ENCODE measurements around the gene PMEPA1. TPM values are rescaled to one million over a fixed set of nuclear protein-coding genes. Genes with fewer than 3 reads are reported as not detected.

The PMEPA1 gene
- total and polyA plus RNA-seq, 7 experiments from 2014 or later, result 0.44 to 10.0 (median 8.7) TPM

GRCh38 chr20:57682184-57683101, 27.4 kb downstream of the PMEPA1 start:
- POLR2A ChIA-PET, result interaction anchor here (1.4 kb wide), 1 partner anchor 52 kb away, joined by 3 read pairs; no protein-coding TSS in a partner anchor
- no peaks in the 10 kb centered on the region for H3K36me3 ChIP-seq (ENCODE audit: control insufficient read depth in 2 of 3, insufficient read depth in 3 of 3, low read length in 3 of 3)
- ATAC-seq (no peak), DNase-seq (no peak)
- no peak overlapping the region for H3K27ac ChIP-seq (ENCODE audit: low read depth, low read length)
- Mint-ChIP-seq H3K27ac (peak overlapping the region in 2 of 9 donors; percentile 12 to 51), H3K9me3 (no peaks in the 10 kb centered on the region), H3K27me3 (peaks cover 0 to 6% (median 0%) of the 10 kb centered on the region in 5 donors), H3K36me3 (peaks cover 0 to 4% (median 0%) of the 10 kb centered on the region in 5 donors), H3K4me3 (peak overlapping the region in 2 of 10 donors; percentile 40 to 43), H3K4me1 (peaks cover 0 to 41% (median 22%) of the 10 kb centered on the region in 7 donors)
- H3K27me3 ChIP-seq (ENCODE audit: control insufficient read depth in 2 of 2, insufficient read depth in 2 of 2, low read length in 2 of 2), result no peaks in the 10 kb centered on the region
- intact Hi-C loops (cut with micrococcal nuclease), result no loop called here
- peaks cover 0 to 15% of the 10 kb centered on the region in 2 donors for H3K4me1 ChIP-seq (ENCODE audit: control insufficient read depth in 2 of 2, insufficient read depth in 2 of 2, low read length in 2 of 2)
- no peaks in the 10 kb centered on the region for H3K9me3 ChIP-seq (ENCODE audit: control insufficient read depth in 2 of 3, low read length in 3 of 3)
- no peak overlapping the region for H3K4me3 ChIP-seq (ENCODE audit: low read length)
- CTCF ChIA-PET, result interaction anchor here (0.6 to 4.9 kb wide), 9 partner anchors 26 to 1169 kb away, joined by 3 to 44 read pairs (median 4); partner anchors contain the start of gene ZBP1

- H3K4me1 ChIP-seq (ENCODE audit: control insufficient read depth in 2 of 2, insufficient read depth in 2 of 2, low read length in 2 of 2), result peaks cover 0 to 15% of the 10 kb centered on the region in 2 donors
- H3K36me3 ChIP-seq (ENCODE audit: control insufficient read depth in 2 of 3, insufficient read depth in 3 of 3, low read length in 3 of 3), result no peaks in the 10 kb centered on the region
- H3K27ac ChIP-seq (ENCODE audit: low read depth, low read length), result no peak overlapping the region
- H3K9me3 ChIP-seq (ENCODE audit: control insufficient read depth in 2 of 3, low read length in 3 of 3), result no peaks in the 10 kb centered on the region
- H3K4me3 ChIP-seq (ENCODE audit: low read length), result no peak overlapping the region
- Mint-ChIP-seq H3K4me3 (peak overlapping the region in 8 of 10 donors; percentile 39 to 50 (median 42)), H3K4me1 (peaks cover 0 to 51% (median 31%) of the 10 kb centered on the region in 7 donors), H3K36me3 (peaks cover 0 to 9% (median 0%) of the 10 kb centered on the region in 5 donors), H3K27ac (peak overlapping the region in 4 of 9 donors; percentile 12 to 80 (median 44)), H3K9me3 (no peaks in the 10 kb centered on the region), H3K27me3 (peaks cover 0 to 7% (median 0%) of the 10 kb centered on the region in 5 donors)
- ATAC-seq (peak; percentile 88), DNase-seq (peak in 8 of 9 donors; percentile 32 to 66 (median 60))
- intact Hi-C loops (cut with micrococcal nuclease), result loop anchor here in 1 of 2 donors (1.0 kb wide), 3 partner anchors 27 to 84 kb away; no protein-coding TSS in a partner anchor
- H3K27me3 ChIP-seq (ENCODE audit: control insufficient read depth in 2 of 2, insufficient read depth in 2 of 2, low read length in 2 of 2), result no peaks in the 10 kb centered on the region
- CTCF ChIA-PET, result interaction anchor here (0.7 to 4.9 kb wide), 8 partner anchors 22 to 1171 kb away, joined by 3 to 44 read pairs (median 4); partner anchors contain the start of gene ZBP1
- POLR2A ChIA-PET, result interaction anchor here (0.6 to 2.2 kb wide), 5 partner anchors 11 to 62 kb away, joined by 3 to 6 read pairs (median 4); partner anchors contain the start of gene ZBP1
Observed at GRCh38 chr20:57680934-57681914, 28.6 kb downstream of the PMEPA1 start.

- Mint-ChIP-seq H3K4me3 (peak overlapping the region in 3 of 10 donors; percentile 26 to 48 (median 43)), H3K27me3 (peaks cover 0 to 11% (median 0%) of the 10 kb centered on the region in 5 donors), H3K27ac (peak overlapping the region in 1 of 9 donors; percentile 14), H3K4me1 (peaks cover 0 to 49% (median 32%) of the 10 kb centered on the region in 7 donors), H3K36me3 (peaks cover 0 to 12% (median 0%) of the 10 kb centered on the region in 5 donors), H3K9me3 (no peaks in the 10 kb centered on the region)
- H3K27ac ChIP-seq (ENCODE audit: low read depth, low read length), result no peak overlapping the region
- DNase-seq (no peak), ATAC-seq (peak; percentile 46)
- ChIA-PET CTCF (interaction anchor here (2.7 to 4.9 kb wide), 3 partner anchors 27 to 83 kb away, joined by 11 to 44 read pairs (median 36); partner anchors contain the start of gene ZBP1), POLR2A (interaction anchor here (1.0 to 2.2 kb wide), 2 partner anchors 52 to 61 kb away, joined by 4 to 6 read pairs; partner anchors contain the start of gene ZBP1)
- H3K36me3 ChIP-seq (ENCODE audit: control insufficient read depth in 2 of 3, insufficient read depth in 3 of 3, low read length in 3 of 3), result no peaks in the 10 kb centered on the region
- no peak overlapping the region for H3K4me3 ChIP-seq (ENCODE audit: low read length)
- no peaks in the 10 kb centered on the region for H3K9me3 ChIP-seq (ENCODE audit: control insufficient read depth in 2 of 3, low read length in 3 of 3)
- intact Hi-C loops (cut with micrococcal nuclease), result no loop called here
- no peaks in the 10 kb centered on the region for H3K27me3 ChIP-seq (ENCODE audit: control insufficient read depth in 2 of 2, insufficient read depth in 2 of 2, low read length in 2 of 2)
- H3K4me1 ChIP-seq (ENCODE audit: control insufficient read depth in 2 of 2, insufficient read depth in 2 of 2, low read length in 2 of 2), result peaks cover 0 to 15% of the 10 kb centered on the region in 2 donors
Observed at GRCh38 chr20:57680131-57680716, 29.6 kb downstream of the PMEPA1 start.

- no peak for ATAC-seq
- H3K36me3 Mint-ChIP-seq, result peaks cover 0 to 12% (median 0%) of the 10 kb centered on the region in 5 donors
- H3K4me3 Mint-ChIP-seq, result peak overlapping the region in 1 of 10 donors; percentile 8
- no peak overlapping the region for H3K27ac ChIP-seq (ENCODE audit: low read depth, low read length)
- no peaks in the 10 kb centered on the region for H3K9me3 ChIP-seq (ENCODE audit: control insufficient read depth in 2 of 3, low read length in 3 of 3)
- H3K27me3 ChIP-seq (ENCODE audit: control insufficient read depth in 2 of 2, insufficient read depth in 2 of 2, low read length in 2 of 2), result no peaks in the 10 kb centered on the region
- H3K9me3 Mint-ChIP-seq, result no peaks in the 10 kb centered on the region
- H3K4me1 Mint-ChIP-seq, result peaks cover 0 to 49% (median 32%) of the 10 kb centered on the region in 7 donors
- intact Hi-C loops (cut with micrococcal nuclease), result no loop called here
- no peak for DNase-seq
- no peaks in the 10 kb centered on the region for H3K36me3 ChIP-seq (ENCODE audit: control insufficient read depth in 2 of 3, insufficient read depth in 3 of 3, low read length in 3 of 3)
- no peak overlapping the region for H3K27ac Mint-ChIP-seq
- peaks cover 0 to 15% of the 10 kb centered on the region in 2 donors for H3K4me1 ChIP-seq (ENCODE audit: control insufficient read depth in 2 of 2, insufficient read depth in 2 of 2, low read length in 2 of 2)
- ChIA-PET CTCF (interaction anchor here (4.9 kb wide), 1 partner anchor 82 kb away, joined by 36 read pairs; no protein-coding TSS in a partner anchor), POLR2A (no interaction called here)
- H3K27me3 Mint-ChIP-seq, result peaks cover 0 to 11% (median 0%) of the 10 kb centered on the region in 5 donors
- H3K4me3 ChIP-seq (ENCODE audit: low read length), result no peak overlapping the region
Observed at GRCh38 chr20:57679113-57679512, 30.7 kb downstream of the PMEPA1 start.

DNA sequence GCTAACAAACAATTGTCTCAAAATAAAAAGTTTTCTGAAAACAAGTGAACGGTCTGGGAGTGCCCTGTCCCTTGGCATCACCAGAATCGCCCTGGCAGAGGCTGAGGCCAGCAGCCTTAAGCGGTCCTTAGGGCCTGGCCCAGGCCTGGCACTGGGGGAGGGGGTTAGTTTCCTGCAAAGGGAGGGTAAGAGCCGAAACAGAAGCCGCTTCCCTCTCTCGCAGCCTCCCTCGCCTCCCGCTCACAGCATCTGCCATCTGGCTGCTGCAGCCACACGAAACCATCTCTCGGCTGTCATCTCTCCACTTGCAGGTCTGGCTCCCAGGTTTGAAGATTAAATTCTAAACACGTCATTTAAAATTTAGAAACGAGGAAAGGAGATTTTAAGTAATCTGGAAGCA, 31.5 kb downstream of the PMEPA1 start:
- ATAC-seq (no peak), DNase-seq (no peak)
- no peak overlapping the region for H3K4me3 ChIP-seq (ENCODE audit: low read length)
- no peaks in the 10 kb centered on the region for H3K9me3 ChIP-seq (ENCODE audit: control insufficient read depth in 2 of 3, low read length in 3 of 3)
- no peaks in the 10 kb centered on the region for H3K36me3 ChIP-seq (ENCODE audit: control insufficient read depth in 2 of 3, insufficient read depth in 3 of 3, low read length in 3 of 3)
- intact Hi-C loops (cut with micrococcal nuclease), result no loop called here
- H3K27me3 ChIP-seq (ENCODE audit: control insufficient read depth in 2 of 2, insufficient read depth in 2 of 2, low read length in 2 of 2), result no peaks in the 10 kb centered on the region
- Mint-ChIP-seq H3K9me3 (no peaks in the 10 kb centered on the region), H3K4me1 (peaks cover 0 to 49% (median 32%) of the 10 kb centered on the region in 7 donors), H3K36me3 (peaks cover 0 to 12% (median 0%) of the 10 kb centered on the region in 5 donors), H3K27ac (no peak overlapping the region), H3K4me3 (no peak overlapping the region), H3K27me3 (peaks cover 0 to 11% (median 0%) of the 10 kb centered on the region in 5 donors)
- ChIA-PET CTCF (interaction anchor here (1.0 kb wide), 1 partner anchor 48 kb away, joined by 4 read pairs; no protein-coding TSS in a partner anchor), POLR2A (no interaction called here)
- H3K4me1 ChIP-seq (ENCODE audit: control insufficient read depth in 2 of 2, insufficient read depth in 2 of 2, low read length in 2 of 2), result peaks cover 0 to 15% of the 10 kb centered on the region in 2 donors
- no peak overlapping the region for H3K27ac ChIP-seq (ENCODE audit: low read depth, low read length)

Data from naive thymus-derived CD4-positive, alpha-beta T cell (primary cell).